GM12801 (cell line): Measurements from ENCODE around the gene UBL3.

Experiments
- CTCF ChIP-seq: IDR thresholded peaks from one replicate; pipeline ENCODE4 v1.5.1; 2011; ENCODE audit warnings: control low read depth; ENCODE audit not compliant: insufficient read length; ENCODE audit errors: extremely low read depth

The UBL3 gene

GRCh38 chr13:29858231-29858630, 7.8 kb upstream of the UBL3 start:
- TF ChIP-seq CTCF: no peak

GRCh38 chr13:29857085-29857484, 6.7 kb upstream of the UBL3 start:
- TF ChIP-seq CTCF: no peak

DNA sequence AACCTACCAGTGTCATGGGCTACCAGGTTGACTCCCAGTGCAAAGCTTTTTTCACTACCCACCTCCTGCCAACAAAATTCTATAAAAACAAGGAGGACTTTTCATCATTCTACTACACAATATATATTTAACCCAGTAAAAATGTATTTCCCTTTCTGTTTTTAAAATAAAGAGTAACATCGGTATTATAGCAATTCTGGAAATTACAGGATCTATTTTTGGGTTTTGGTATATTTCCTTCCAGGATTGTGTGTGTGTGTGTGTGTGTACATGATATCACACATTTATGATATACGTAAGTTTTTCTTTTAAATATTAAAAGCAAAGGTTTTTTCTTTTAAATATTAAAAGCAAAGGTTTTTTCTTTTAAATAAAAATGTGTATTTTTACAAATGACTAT, 6.0 kb upstream of the UBL3 start:
- TF ChIP-seq CTCF: no peak

DNA sequence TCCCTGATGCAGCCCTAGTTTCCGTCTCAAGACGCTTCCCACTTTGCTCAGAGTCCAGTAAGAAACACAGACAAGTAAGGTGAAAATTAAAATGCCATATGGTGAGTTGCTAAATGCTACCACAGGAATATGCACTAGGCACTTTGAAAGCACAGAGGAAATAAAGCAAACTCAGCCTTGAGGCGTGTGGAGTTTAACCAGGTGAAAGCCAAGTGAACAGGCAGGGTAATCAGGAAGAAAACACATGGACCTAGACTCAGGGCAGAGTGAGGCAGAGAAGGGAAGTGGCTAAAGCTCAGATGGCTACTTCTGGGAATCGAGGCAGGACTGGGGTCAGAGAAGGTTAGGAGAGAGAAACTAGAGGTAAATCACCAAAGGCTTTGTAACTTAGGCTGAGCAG, 5.4 kb upstream of the UBL3 start:
- no peak for TF ChIP-seq CTCF

DNA sequence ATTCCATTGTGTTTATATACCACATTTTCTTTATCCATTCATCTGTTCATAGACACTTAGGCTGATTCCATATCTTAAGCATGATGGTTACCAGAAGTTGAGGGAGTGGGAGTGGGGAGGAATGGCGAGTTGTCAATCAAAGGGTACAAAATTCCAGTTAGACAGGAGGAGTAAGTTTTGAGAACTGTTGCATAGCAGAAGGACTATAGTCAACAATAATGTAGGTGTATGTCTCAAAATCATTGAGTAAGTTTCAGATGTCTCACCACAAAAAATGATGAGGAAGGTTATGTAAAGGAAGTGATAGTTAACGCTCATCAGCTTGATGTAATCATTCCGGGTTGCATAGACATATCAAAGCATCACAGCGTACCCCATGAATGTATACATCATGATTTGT, 4.6 kb upstream of the UBL3 start:
- no peak for TF ChIP-seq CTCF

GRCh38 chr13:29853131-29853530, 2.7 kb upstream of the UBL3 start:
- TF ChIP-seq CTCF: no peak

- TF ChIP-seq CTCF: no peak
These were observed 2.1 kb upstream of the UBL3 start for GRCh38 chr13:29852472-29853054.
